ENCODE data around the gene SLIT3. TPM values are rescaled to one million over a fixed set of nuclear protein-coding genes. Genes with fewer than 3 reads are reported as not detected.

The SLIT3 gene
- total RNA-seq, 4 donors from 2014 or later, result 6.8 to 23.1 (median 13.3) TPM

GRCh38 chr5:168897387-168898122, 403.4 kb downstream of the SLIT3 start:
- Histone ChIP-seq H3K27ac (no peak overlapping the region), H3K27me3 (no peaks in the 10 kb centered on the region), H3K36me3 (no peaks in the 10 kb centered on the region), H3K9me3 (no peaks in the 10 kb centered on the region), H3K4me1 (no peaks in the 10 kb centered on the region), H3K4me3 (no peak overlapping the region)
- TF ChIP-seq, protein P1, sequence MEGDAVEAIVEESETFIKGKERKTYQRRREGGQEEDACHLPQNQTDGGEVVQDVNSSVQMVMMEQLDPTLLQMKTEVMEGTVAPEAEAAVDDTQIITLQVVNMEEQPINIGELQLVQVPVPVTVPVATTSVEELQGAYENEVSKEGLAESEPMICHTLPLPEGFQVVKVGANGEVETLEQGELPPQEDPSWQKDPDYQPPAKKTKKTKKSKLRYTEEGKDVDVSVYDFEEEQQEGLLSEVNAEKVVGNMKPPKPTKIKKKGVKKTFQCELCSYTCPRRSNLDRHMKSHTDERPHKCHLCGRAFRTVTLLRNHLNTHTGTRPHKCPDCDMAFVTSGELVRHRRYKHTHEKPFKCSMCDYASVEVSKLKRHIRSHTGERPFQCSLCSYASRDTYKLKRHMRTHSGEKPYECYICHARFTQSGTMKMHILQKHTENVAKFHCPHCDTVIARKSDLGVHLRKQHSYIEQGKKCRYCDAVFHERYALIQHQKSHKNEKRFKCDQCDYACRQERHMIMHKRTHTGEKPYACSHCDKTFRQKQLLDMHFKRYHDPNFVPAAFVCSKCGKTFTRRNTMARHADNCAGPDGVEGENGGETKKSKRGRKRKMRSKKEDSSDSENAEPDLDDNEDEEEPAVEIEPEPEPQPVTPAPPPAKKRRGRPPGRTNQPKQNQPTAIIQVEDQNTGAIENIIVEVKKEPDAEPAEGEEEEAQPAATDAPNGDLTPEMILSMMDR (IDR thresholded peaks at IDR 0.05), result no peak
- TF ChIP-seq POLR2A (IDR thresholded peaks at IDR 0.05), result no peak
- DNase-seq, result no peak

- DNase-seq, result no peak
Measured at GRCh38 chr5:168895295-168896071, 405.5 kb downstream of the SLIT3 start.

GRCh38 chr5:168893283-168893682, 407.7 kb downstream of the SLIT3 start:
- Histone ChIP-seq H3K27me3 (no peaks in the 10 kb centered on the region), H3K4me1 (no peaks in the 10 kb centered on the region), H3K9me3 (no peaks in the 10 kb centered on the region), H3K36me3 (no peaks in the 10 kb centered on the region), H3K27ac (no peak overlapping the region), H3K4me3 (no peak overlapping the region)
- TF ChIP-seq, protein P1 (IDR thresholded peaks at IDR 0.05), result no peak
- no peak for TF ChIP-seq POLR2A (IDR thresholded peaks at IDR 0.05)
- no peak for DNase-seq

More at GRCh38 chr5:168895295-168896071, 405.5 kb downstream of the SLIT3 start:
- no peaks in the 10 kb centered on the region for H3K4me1 ChIP-seq
- no peaks in the 10 kb centered on the region for H3K27me3 ChIP-seq
- H3K9me3 ChIP-seq, result no peaks in the 10 kb centered on the region
- no peaks in the 10 kb centered on the region for H3K36me3 ChIP-seq
- TF ChIP-seq, protein P1 (IDR thresholded peaks at IDR 0.05), result no peak
- no peak for TF ChIP-seq POLR2A (IDR thresholded peaks at IDR 0.05)
- H3K4me3 ChIP-seq, result no peak overlapping the region
- H3K27ac ChIP-seq, result no peak overlapping the region

GRCh38 chr5:168892618-168893186, 408.2 kb downstream of the SLIT3 start:
- TF ChIP-seq, protein P1 (IDR thresholded peaks at IDR 0.05), result no peak
- no peak for TF ChIP-seq POLR2A (IDR thresholded peaks at IDR 0.05)
- no peak for DNase-seq
- Histone ChIP-seq H3K27ac (no peak overlapping the region), H3K9me3 (no peaks in the 10 kb centered on the region), H3K4me3 (no peak overlapping the region), H3K27me3 (no peaks in the 10 kb centered on the region), H3K4me1 (no peaks in the 10 kb centered on the region), H3K36me3 (no peaks in the 10 kb centered on the region)

GRCh38 chr5:168890816-168891812, 409.8 kb downstream of the SLIT3 start:
- Histone ChIP-seq H3K36me3 (no peaks in the 10 kb centered on the region), H3K4me1 (no peaks in the 10 kb centered on the region), H3K27ac (no peak overlapping the region), H3K4me3 (no peak overlapping the region), H3K9me3 (no peaks in the 10 kb centered on the region), H3K27me3 (no peaks in the 10 kb centered on the region)
- DNase-seq, result no peak
- TF ChIP-seq, protein P1 (IDR thresholded peaks at IDR 0.05), result no peak

Measured in Peyer's patch (tissue), 4 donors.